OCI-LY3 (cell line): ENCODE results near the gene SLC17A3.

Source experiments
- H2AFZ ChIP-seq: fragments of 200-600, 300-600 bp; shearing (Covaris generic); 2 replicates; pipeline ENCODE4 v1.6.0; 2014; ENCODE audit warnings: antibody characterized with exemption, low read depth, low read length
- H3K27ac ChIP-seq: fragments of 200-600, 300-600 bp; sonication (generic); 2 replicates; pipeline ENCODE4 v1.5.1; 2014; ENCODE audit warnings: mild to moderate bottlenecking, low read length, moderate library complexity, mixed read lengths
- H3K27me3 ChIP-seq: fragments of 200-600, 300-600 bp; sonication (generic); 2 replicates; pipeline ENCODE4 v1.6.1; 2014; ENCODE audit warnings: low read depth, low read length, mixed read lengths
- H3K36me3 ChIP-seq: fragments of 200-600, 300-600 bp; sonication (generic); replicated peaks from 2 replicates; pipeline ENCODE3; 2014; ENCODE audit warnings: low read depth, low read length, mixed read lengths
- H3K4me1 ChIP-seq: fragments of 300-600, 200-600 bp; sonication (generic); 2 replicates; pipeline ENCODE4 v1.6.1; 2014; ENCODE audit warnings: low read length, mixed read lengths
- H3K4me2 ChIP-seq: fragments of 200-600, 300-600 bp; sonication (generic); 2 replicates; pipeline ENCODE4 v1.6.1; 2014; ENCODE audit warnings: low read length, mixed read lengths
- H3K4me3 ChIP-seq: fragments of 300-600, 200-600 bp; sonication (generic); 2 replicates; pipeline ENCODE4 v1.5.1; 2014; ENCODE audit warnings: antibody characterized with exemption, mild to moderate bottlenecking, low read length, moderate library complexity
- H3K79me2 ChIP-seq: fragments of 300-600, 200-600 bp; shearing (Covaris generic); 2 replicates; pipeline ENCODE4 v1.6.1; 2014; ENCODE audit warnings: mild to moderate bottlenecking, low read length, mixed read lengths
- H3K9ac ChIP-seq: fragments of 300-600, 200-600 bp; shearing (Covaris generic); 2 replicates; pipeline ENCODE4 v1.6.0; 2014; ENCODE audit warnings: mild to moderate bottlenecking, low read length, moderate library complexity
- H3K9me3 ChIP-seq: fragments of 200-600, 300-600 bp; shearing (Covaris generic); 2 replicates; pipeline ENCODE4 v1.6.1; 2014; ENCODE audit warnings: low read length, mixed read lengths; ENCODE audit not compliant: insufficient read depth
- H4K20me1 ChIP-seq: fragments of 200-600, 300-600 bp; sonication (generic); 2 replicates; pipeline ENCODE4 v1.6.1; 2016; ENCODE audit warnings: low read length, mixed read lengths; ENCODE audit not compliant: insufficient read depth
- EZH2phosphoT487 ChIP-seq: fragments of 200-600 bp; shearing (Covaris generic); IDR thresholded peaks from 2 replicates; pipeline ENCODE4 v1.6.1; 2018; ENCODE audit warnings: antibody characterized with exemption, mixed run types, low read depth
- TF ChIP-seq, protein P1 (sequence below): fragments of 200-600, 300-600 bp; sonication (generic); IDR thresholded peaks from 2 replicates; pipeline ENCODE4 v1.5.1; 2014; ENCODE audit warnings: antibody characterized with exemption, low read length, low read depth

SLC17A3 gene

DNA sequence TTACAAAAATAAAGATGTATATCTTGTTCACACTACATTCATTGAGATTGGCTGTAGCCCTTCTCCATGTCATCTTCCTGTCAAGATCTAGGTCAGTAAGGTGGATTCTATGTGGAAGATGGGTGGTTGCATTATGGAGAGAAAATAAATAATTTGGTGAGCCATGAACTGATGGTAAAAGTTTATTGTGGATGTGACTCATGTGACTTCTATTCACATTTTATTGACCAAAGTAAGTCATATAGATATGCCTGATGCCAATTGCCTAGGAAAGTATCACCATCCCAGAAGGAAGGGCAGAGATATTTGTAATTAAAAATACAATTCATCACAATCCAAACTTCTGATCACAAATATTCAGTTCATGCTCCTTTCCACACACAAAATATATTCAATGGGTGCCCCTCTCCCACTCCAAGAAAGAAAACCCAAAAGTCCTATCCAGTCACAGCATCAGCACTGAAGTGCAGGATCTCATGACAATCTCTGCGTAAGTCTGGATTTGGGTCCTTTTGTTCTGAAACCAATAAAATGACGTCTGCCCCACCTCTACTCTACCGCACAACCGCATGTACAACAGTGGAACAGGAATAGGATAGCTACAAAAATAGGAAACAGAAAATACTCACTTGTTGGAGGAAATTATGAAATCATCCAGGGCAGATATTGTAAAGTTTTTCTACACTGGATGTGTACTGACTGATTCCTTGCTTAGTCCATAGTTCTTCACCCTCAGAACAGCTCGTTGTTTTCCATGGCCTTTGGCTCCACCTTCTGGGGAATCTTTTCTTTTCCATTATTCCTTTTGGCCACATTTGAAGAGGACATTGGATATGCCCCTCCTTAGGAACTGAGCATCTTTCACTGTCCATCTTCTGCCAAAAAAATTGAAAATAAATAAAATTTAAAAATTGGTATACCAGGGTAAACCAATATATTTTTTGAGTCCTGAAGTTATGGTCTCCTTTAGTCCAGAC is 16.1 kb upstream of the SLC17A3 start:
- no peaks in the 10 kb centered on the region for H3K79me2 ChIP-seq
- no peak overlapping the region for H3K4me3 ChIP-seq
- no peaks in the 10 kb centered on the region for H3K4me1 ChIP-seq
- TF ChIP-seq, protein P1, sequence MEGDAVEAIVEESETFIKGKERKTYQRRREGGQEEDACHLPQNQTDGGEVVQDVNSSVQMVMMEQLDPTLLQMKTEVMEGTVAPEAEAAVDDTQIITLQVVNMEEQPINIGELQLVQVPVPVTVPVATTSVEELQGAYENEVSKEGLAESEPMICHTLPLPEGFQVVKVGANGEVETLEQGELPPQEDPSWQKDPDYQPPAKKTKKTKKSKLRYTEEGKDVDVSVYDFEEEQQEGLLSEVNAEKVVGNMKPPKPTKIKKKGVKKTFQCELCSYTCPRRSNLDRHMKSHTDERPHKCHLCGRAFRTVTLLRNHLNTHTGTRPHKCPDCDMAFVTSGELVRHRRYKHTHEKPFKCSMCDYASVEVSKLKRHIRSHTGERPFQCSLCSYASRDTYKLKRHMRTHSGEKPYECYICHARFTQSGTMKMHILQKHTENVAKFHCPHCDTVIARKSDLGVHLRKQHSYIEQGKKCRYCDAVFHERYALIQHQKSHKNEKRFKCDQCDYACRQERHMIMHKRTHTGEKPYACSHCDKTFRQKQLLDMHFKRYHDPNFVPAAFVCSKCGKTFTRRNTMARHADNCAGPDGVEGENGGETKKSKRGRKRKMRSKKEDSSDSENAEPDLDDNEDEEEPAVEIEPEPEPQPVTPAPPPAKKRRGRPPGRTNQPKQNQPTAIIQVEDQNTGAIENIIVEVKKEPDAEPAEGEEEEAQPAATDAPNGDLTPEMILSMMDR: peak; percentile 25; the same call in 1 of the 2 replicates
- no peak for TF ChIP-seq EZH2phosphoT487
- no peak overlapping the region for H3K9ac ChIP-seq
- H2AFZ ChIP-seq: no peak overlapping the region
- H3K27me3 ChIP-seq: no peaks in the 10 kb centered on the region
- H3K27ac ChIP-seq: no peak overlapping the region
- no peaks in the 10 kb centered on the region for H4K20me1 ChIP-seq
- no peaks in the 10 kb centered on the region for H3K9me3 ChIP-seq
- no peak overlapping the region for H3K4me2 ChIP-seq
- no peaks in the 10 kb centered on the region for H3K36me3 ChIP-seq

- Histone ChIP-seq H2AFZ (no peak overlapping the region), H3K4me2 (no peak overlapping the region), H3K9ac (no peak overlapping the region), H4K20me1 (no peaks in the 10 kb centered on the region), H3K4me1 (no peaks in the 10 kb centered on the region), H3K4me3 (no peak overlapping the region), H3K9me3 (no peaks in the 10 kb centered on the region), H3K27ac (no peak overlapping the region), H3K79me2 (no peaks in the 10 kb centered on the region), H3K27me3 (no peaks in the 10 kb centered on the region), H3K36me3 (no peaks in the 10 kb centered on the region)
- TF ChIP-seq, protein P1: no peak
- TF ChIP-seq EZH2phosphoT487: no peak
Measured at GRCh38 chr6:25888626-25889025, 14.6 kb upstream of the SLC17A3 start.

DNA sequence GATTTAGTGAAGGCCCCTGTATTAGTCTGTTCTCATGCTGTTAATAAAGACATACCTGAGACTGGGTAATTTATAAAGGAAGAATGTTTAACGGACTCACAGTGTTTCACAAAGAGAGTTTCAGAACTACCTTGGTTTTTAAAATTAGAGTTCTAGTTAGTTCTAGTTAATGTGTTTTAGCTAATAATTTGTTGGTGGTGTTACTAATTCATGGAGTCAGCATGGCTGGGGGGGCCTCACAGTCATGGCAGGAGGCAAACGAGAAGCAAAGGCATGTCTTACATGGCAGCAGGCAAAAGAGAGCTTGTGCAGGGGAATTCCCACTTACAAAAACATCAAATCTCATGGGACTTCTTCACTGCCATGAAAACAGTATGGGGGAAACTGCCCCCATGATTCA is 12.0 kb upstream of the SLC17A3 start:
- Histone ChIP-seq H3K9me3 (no peaks in the 10 kb centered on the region), H3K27me3 (no peaks in the 10 kb centered on the region), H3K36me3 (no peaks in the 10 kb centered on the region), H3K4me1 (no peaks in the 10 kb centered on the region), H2AFZ (no peak overlapping the region), H3K4me3 (no peak overlapping the region), H3K9ac (no peak overlapping the region), H4K20me1 (no peaks in the 10 kb centered on the region), H3K79me2 (no peaks in the 10 kb centered on the region), H3K27ac (no peak overlapping the region), H3K4me2 (no peak overlapping the region)
- no peak for TF ChIP-seq EZH2phosphoT487
- TF ChIP-seq, protein P1: no peak

GRCh38 chr6:25883991-25884390 is 9.9 kb upstream of the SLC17A3 start:
- Histone ChIP-seq H2AFZ (no peak overlapping the region), H3K27me3 (no peaks in the 10 kb centered on the region), H3K9me3 (no peaks in the 10 kb centered on the region), H4K20me1 (no peaks in the 10 kb centered on the region), H3K27ac (no peak overlapping the region), H3K79me2 (no peaks in the 10 kb centered on the region), H3K4me1 (no peaks in the 10 kb centered on the region), H3K4me3 (no peak overlapping the region), H3K36me3 (no peaks in the 10 kb centered on the region), H3K9ac (no peak overlapping the region), H3K4me2 (no peak overlapping the region)
- TF ChIP-seq EZH2phosphoT487: no peak
- TF ChIP-seq, protein P1: no peak
